Natural killer cell (primary cell): ENCODE results near the gene PCIF1. TPM values are rescaled to one million over a fixed set of nuclear protein-coding genes. Genes with fewer than 3 reads are reported as not detected.
A peak's percentile ranks its signal among the peaks of the same experiment; 100 is the strongest.

Source experiments
- ATAC-seq, 3 donors: fragments of 150-1000 bp in 2 of 3; fragments of 200-7000 bp in 1 of 3; cut with Tn5 transposase; 1 replicate in 1 of 3; 2 replicates in 2 of 3; pipeline ENCODE4 v1.10.0; 2021; ENCODE audit warnings: mild to moderate bottlenecking in 2 of 3, moderate library complexity in 2 of 3
- DNase-seq, 2 donors: peaks; one replicate each; pipeline versions ENCODE4 v3.0.0 to v3.0.0-alpha.2; 2013 to 2021; ENCODE audit warnings: mixed read lengths in 1 of 2
- H3K27ac ChIP-seq: one replicate; pipeline ENCODE4 v1.5.1; 2013; ENCODE audit warnings: mild to moderate bottlenecking, low read length
- H3K27me3 ChIP-seq: one replicate; pipeline ENCODE4 v1.6.1; 2013; ENCODE audit warnings: low read length; ENCODE audit not compliant: control insufficient read depth, insufficient read depth
- H3K36me3 ChIP-seq: one replicate; pipeline ENCODE4 v1.6.1; 2013; ENCODE audit warnings: low read length; ENCODE audit not compliant: control insufficient read depth, insufficient read depth
- H3K4me1 ChIP-seq: one replicate; pipeline ENCODE4 v1.6.1; 2013; ENCODE audit warnings: low read length; ENCODE audit not compliant: control insufficient read depth, insufficient read depth
- H3K4me3 ChIP-seq: one replicate; pipeline ENCODE4 v1.5.1; 2013; ENCODE audit warnings: low read length
- H3K9me3 ChIP-seq: one replicate; pipeline ENCODE4 v1.6.1; 2013; ENCODE audit warnings: low read length; ENCODE audit not compliant: control insufficient read depth, insufficient read depth
- H3K27ac Mint-ChIP-seq, 2 donors: one replicate each; pipeline ENCODE4 v1.8.0; 2022; ENCODE audit warnings: mild to moderate bottlenecking in 2 of 2, mixed read lengths in 2 of 2, moderate library complexity in 1 of 2
- H3K27me3 Mint-ChIP-seq, 2 donors: one replicate each; pipeline ENCODE4 v1.8.0; 2022; ENCODE audit warnings: low read depth in 2 of 2, mixed read lengths in 2 of 2
- H3K36me3 Mint-ChIP-seq: one replicate; pipeline ENCODE4 v1.8.0; 2022; ENCODE audit warnings: mixed read lengths
- H3K4me1 Mint-ChIP-seq, 2 donors: one replicate each; pipeline ENCODE4 v1.8.0; 2022; ENCODE audit warnings: mixed read lengths in 2 of 2
- H3K4me3 Mint-ChIP-seq: one replicate; pipeline ENCODE4 v1.8.0; 2022; ENCODE audit warnings: mild to moderate bottlenecking, moderate library complexity, mixed read lengths
- H3K9me3 Mint-ChIP-seq, 2 donors: one replicate each; pipeline ENCODE4 v1.8.0; 2022; ENCODE audit warnings: mixed read lengths in 2 of 2
- CTCF ChIP-seq: fragments of 200-600 bp; IDR thresholded peaks from one replicate; pipeline ENCODE4 v1.8.0; 2022; ENCODE audit warnings: antibody characterized with exemption
- WGBS: methylation state at CpG from one replicate; pipeline ENCODE4 v1.1.7; 2013; ENCODE audit warnings: missing lambda C conversion rate; ENCODE audit not compliant: insufficient coverage; 5-methylcytosine and 5-hydroxymethylcytosine counted together
- intact Hi-C: fragments of 100-400 bp; cut with micrococcal nuclease; formaldehyde crosslinking; loops from one replicate; pipeline ENCODE4 v1.14.2; 2022
- total RNA-seq, 4 donors: library from RNA; stranded (reverse); fragments of 120-200 nt in 1 of 4; gene quantifications; one replicate each; pipeline versions ENCODE4 v1.2.3 to v1.2.4, GENCODE V29; 2013 to 2022

PCIF1 gene
- total RNA-seq, 3 donors from 2014 or later (not counting 1 experiment from before 2014, with no cell fraction given): 72.0 to 85.1 (median 73.3) TPM

GRCh38 chr20:45945678-45946148 is 11.2 kb downstream of the PCIF1 start:
- Histone ChIP-seq H3K9me3 (no peaks in the 10 kb centered on the region), H3K4me1 (peaks cover 47% of the 10 kb centered on the region), H3K36me3 (peaks cover 88% of the 10 kb centered on the region), H3K27me3 (no peaks in the 10 kb centered on the region), H3K4me3 (no peak overlapping the region), H3K27ac (peak overlapping the region; percentile 87)
- Mint-ChIP-seq H3K4me3 (peak overlapping the region; percentile 72), H3K27me3 (no peaks in the 10 kb centered on the region), H3K27ac (peak overlapping the region; percentile 90 to 97), H3K4me1 (peaks cover 36 to 62% of the 10 kb centered on the region in 2 donors), H3K36me3 (peaks cover 8% of the 10 kb centered on the region), H3K9me3 (no peaks in the 10 kb centered on the region)
- no peak for TF ChIP-seq CTCF
- ATAC-seq (peak; percentile 11 to 25 (median 17)), DNase-seq (peak; percentile 23 to 38)
- intact Hi-C loops: loop anchor here (1.0 kb wide), 3 partner anchors 27 to 88 kb away; partner anchors contain the start of genes ACOT8, ZNF335 and ZSWIM3
- 60% methylated on average over 13 of the region's 13 CpGs for WGBS

GRCh38 chr20:45946149-45946970 is 11.9 kb downstream of the PCIF1 start:
- no peaks in the 10 kb centered on the region for H3K9me3 ChIP-seq
- ATAC-seq (peak; percentile 65 to 78 (median 75)), DNase-seq (peak; percentile 74 to 85)
- H3K4me1 ChIP-seq: peaks cover 47% of the 10 kb centered on the region
- intact Hi-C loops: loop anchor here (1.0 kb wide), 3 partner anchors 26 to 89 kb away; partner anchors contain the start of genes ACOT8, ZNF335 and ZSWIM3
- H3K4me1 Mint-ChIP-seq: peaks cover 36 to 62% of the 10 kb centered on the region in 2 donors
- peak overlapping the region; percentile 87 for H3K27ac ChIP-seq
- peak overlapping the region; percentile 72 for H3K4me3 Mint-ChIP-seq
- H3K36me3 ChIP-seq: peaks cover 85% of the 10 kb centered on the region
- H3K36me3 Mint-ChIP-seq: peaks cover 8% of the 10 kb centered on the region
- WGBS: 63% methylated on average over 20 of the region's 20 CpGs
- no peaks in the 10 kb centered on the region for H3K27me3 ChIP-seq
- H3K9me3 Mint-ChIP-seq: no peaks in the 10 kb centered on the region
- H3K27ac Mint-ChIP-seq: peak overlapping the region; percentile 90 to 97
- H3K4me3 ChIP-seq: no peak overlapping the region
- H3K27me3 Mint-ChIP-seq: no peaks in the 10 kb centered on the region
- no peak for TF ChIP-seq CTCF

- H3K27ac Mint-ChIP-seq: peak overlapping the region; percentile 90 to 97
- H3K36me3 ChIP-seq: peaks cover 93% of the 10 kb centered on the region
- H3K9me3 Mint-ChIP-seq: no peaks in the 10 kb centered on the region
- H3K36me3 Mint-ChIP-seq: peaks cover 8% of the 10 kb centered on the region
- intact Hi-C loops: no loop called here
- H3K4me1 ChIP-seq: peaks cover 53% of the 10 kb centered on the region
- H3K27ac ChIP-seq: peak overlapping the region; percentile 87
- no peak for TF ChIP-seq CTCF
- DNase-seq: peak in 1 of 2 donors; percentile 25
- no peak for ATAC-seq
- H3K27me3 Mint-ChIP-seq: no peaks in the 10 kb centered on the region
- 92% methylated on average over 29 of the region's 29 CpGs for WGBS
- H3K9me3 ChIP-seq: no peaks in the 10 kb centered on the region
- H3K27me3 ChIP-seq: no peaks in the 10 kb centered on the region
- H3K4me3 Mint-ChIP-seq: no peak overlapping the region
- H3K4me1 Mint-ChIP-seq: peaks cover 36 to 62% of the 10 kb centered on the region in 2 donors
- H3K4me3 ChIP-seq: no peak overlapping the region
Measured at GRCh38 chr20:45947110-45947866, 12.8 kb downstream of the PCIF1 start.
